Fibroblast of upper back skin (primary cell): ENCODE measurements around the gene ZACN.
A peak's percentile ranks its signal among the peaks of the same experiment; 100 is the strongest.
"Not testable (repeated sequence)": the region's sequence is repeated elsewhere in the genome, so short reads cannot be mapped to it uniquely, and the experiment has no call there.

Experiments used
- DNase-seq: peaks from one replicate; pipeline ENCODE4 v3.0.0-alpha.2; 2013

Gene ZACN

GRCh38 chr17:76078860-76079534, at the start of gene ZACN:
Gene ZACN, plus strand, starts transcription at chr17:76079182. Its CDS starts 83 bp downstream, at chr17:76079265.
- no peak for DNase-seq

- no peak for DNase-seq
Observed at GRCh38 chr17:76032073-76032779, 46.8 kb upstream of the ZACN start.

- no peak for DNase-seq
Observed at GRCh38 chr17:76032780-76033108, 46.2 kb upstream of the ZACN start.

GRCh38 chr17:76033139-76033538, 45.8 kb upstream of the ZACN start:
- DNase-seq, result no peak

- DNase-seq, result no peak
Observed at GRCh38 chr17:76034428-76035350, 44.3 kb upstream of the ZACN start.

GRCh38 chr17:76036497-76037261, 42.3 kb upstream of the ZACN start:
- DNase-seq, result no peak

- peak; percentile 25 for DNase-seq
Observed at GRCh38 chr17:76038050-76038449, 40.9 kb upstream of the ZACN start.

- peak; percentile 48 for DNase-seq
Observed at GRCh38 chr17:76039121-76039520, 39.9 kb upstream of the ZACN start.

GRCh38 chr17:76040376-76040775, 38.6 kb upstream of the ZACN start:
- DNase-seq, result no peak

- not testable (repeated sequence) for DNase-seq
Observed at GRCh38 chr17:76042868-76043267, 36.1 kb upstream of the ZACN start.

GRCh38 chr17:76044475-76045007, 34.4 kb upstream of the ZACN start:
- DNase-seq, result not testable (repeated sequence)

GRCh38 chr17:76046064-76046463, 32.9 kb upstream of the ZACN start:
- DNase-seq, result no peak

GRCh38 chr17:76048025-76048605, 30.9 kb upstream of the ZACN start:
- DNase-seq, result no peak

GRCh38 chr17:76048711-76049110, 30.3 kb upstream of the ZACN start:
- DNase-seq, result no peak

GRCh38 chr17:76049239-76049638, 29.7 kb upstream of the ZACN start:
- no peak for DNase-seq

- no peak for DNase-seq
Observed at GRCh38 chr17:76049836-76050537, 29.0 kb upstream of the ZACN start.

GRCh38 chr17:76050538-76051467, 28.2 kb upstream of the ZACN start:
- DNase-seq, result no peak

GRCh38 chr17:76051561-76051960, 27.4 kb upstream of the ZACN start:
- no peak for DNase-seq

- no peak for DNase-seq
Observed at GRCh38 chr17:76053246-76054111, 25.5 kb upstream of the ZACN start.
